Upper lobe of left lung (tissue), 6 donors: Measurements from ENCODE around the gene XYLT1. TPM values are rescaled to one million over a fixed set of nuclear protein-coding genes. Genes with fewer than 3 reads are reported as not detected.

Experiments
- ATAC-seq, 2 donors: fragments of 200-7000 bp; cut with Tn5 transposase; one replicate each; pipeline ENCODE4 v1.9.1; 2022; ENCODE audit warnings: mild to moderate bottlenecking in 2 of 2, moderate library complexity in 2 of 2; ENCODE audit not compliant: low FRiP score in 2 of 2
- DNase-seq, 2 donors: peaks; one replicate each; pipeline ENCODE4 v3.0.0-alpha.2; 2019 to 2020
- H3K27ac ChIP-seq, 4 donors: fragments of 200-600 bp; sonication (generic); one replicate each; pipeline ENCODE4 v1.5.1; 2016 to 2019
- H3K27me3 ChIP-seq, 4 donors: fragments of 200-600 bp; sonication (generic); one replicate each; pipeline ENCODE4 v1.5.1; 2017 to 2019
- H3K36me3 ChIP-seq, 4 donors: fragments of 200-600 bp; sonication (generic); one replicate each; pipeline ENCODE4 v1.5.1; 2016 to 2019
- H3K4me1 ChIP-seq, 4 donors: fragments of 200-600 bp; sonication (generic); one replicate each; pipeline ENCODE4 v1.5.1; 2018 to 2019
- H3K4me3 ChIP-seq, 4 donors: fragments of 200-600 bp; sonication (generic); one replicate each; pipeline ENCODE4 v1.5.1; 2017 to 2019; ENCODE audit warnings: mild to moderate bottlenecking in 2 of 4, moderate library complexity in 1 of 4
- H3K9me3 ChIP-seq, 4 donors: fragments of 200-600 bp; sonication (generic); one replicate each; pipeline ENCODE4 v1.5.1; 2018 to 2019
- CTCF ChIP-seq, 6 experiments: fragments of 450-650 bp in 4 of 6; fragments of 200-600 bp in 2 of 6; sonication (generic) in 2 of 6; IDR thresholded peaks; one replicate each; pipeline ENCODE4 v1.5.1; 2016 to 2019; ENCODE audit warnings: antibody characterized with exemption in 6 of 6
- EP300 ChIP-seq, 4 donors: sonication (generic); formaldehyde crosslinking; IDR thresholded peaks; one replicate each; pipeline ENCODE4 v1.5.1; 2017; ENCODE audit warnings: antibody characterized with exemption in 4 of 4, control low read depth in 2 of 4
- POLR2A ChIP-seq, 4 donors: fragments of 450-650 bp; IDR thresholded peaks; one replicate each; pipeline ENCODE4 v1.5.1; 2016 to 2017; ENCODE audit warnings: antibody characterized with exemption in 4 of 4, mild to moderate bottlenecking in 2 of 4
- POLR2AphosphoS5 ChIP-seq, 2 donors: sonication (generic); formaldehyde crosslinking; IDR thresholded peaks; one replicate each; pipeline ENCODE4 v1.5.1; 2017; ENCODE audit warnings: antibody characterized with exemption in 2 of 2
- WGBS, 2 donors: methylation state at CpG; one replicate each; pipeline ENCODE4 v1.1.5; 2017 to 2018; 5-methylcytosine and 5-hydroxymethylcytosine counted together
- total RNA-seq, 6 donors: library from RNA; depleted of rRNA in 4 of 6; stranded (reverse); fragments of >200 nt in 4 of 6; gene quantifications; one replicate each; pipeline versions ENCODE4 v1.1.0 to v1.2.1, GENCODE V29; 2016 to 2021
- donor health status: DM: no; HTN: no; CAD: no; lungs with moderate emphysema.
- donor health status: DM: no; HTN: yes; CAD: no; lungs with severe emphysema.

XYLT1 gene
- total RNA-seq, 6 donors from 2014 or later, result 3.0 to 26.2 (median 6.8) TPM

GRCh38 chr16:17076092-17076754, 394.5 kb downstream of the XYLT1 start:
- 69 to 76% methylated on average over 9 of the region's 9 CpGs for WGBS, 2 donors
- DNase-seq (no peak), ATAC-seq (no peak)
- Histone ChIP-seq H3K4me3 (no peak overlapping the region), H3K27me3 (no peaks in the 10 kb centered on the region), H3K36me3 (no peaks in the 10 kb centered on the region), H3K27ac (no peak overlapping the region), H3K4me1 (no peaks in the 10 kb centered on the region), H3K9me3 (no peaks in the 10 kb centered on the region)
- no peak for TF ChIP-seq EP300 (IDR thresholded peaks at IDR 0.05)
- TF ChIP-seq POLR2AphosphoS5 (IDR thresholded peaks at IDR 0.05), result no peak
- no peak for TF ChIP-seq POLR2A (IDR thresholded peaks at IDR 0.05)
- no peak for TF ChIP-seq CTCF (IDR thresholded peaks at IDR 0.05)

GRCh38 chr16:17072104-17072503, 398.7 kb downstream of the XYLT1 start:
- H3K27me3 ChIP-seq, result no peaks in the 10 kb centered on the region
- peaks cover 0 to 9% (median 0%) of the 10 kb centered on the region in 4 donors for H3K4me1 ChIP-seq
- DNase-seq (no peak), ATAC-seq (no peak)
- 78 to 80% methylated on average over 1 to 2 of the region's 2 CpGs for WGBS, 2 donors
- H3K4me3 ChIP-seq, result no peak overlapping the region
- H3K27ac ChIP-seq, result no peak overlapping the region
- H3K36me3 ChIP-seq, result no peaks in the 10 kb centered on the region
- TF ChIP-seq CTCF (IDR thresholded peaks at IDR 0.05) (no peak), POLR2A (IDR thresholded peaks at IDR 0.05) (no peak), POLR2AphosphoS5 (IDR thresholded peaks at IDR 0.05) (no peak), EP300 (IDR thresholded peaks at IDR 0.05) (no peak)
- H3K9me3 ChIP-seq, result no peaks in the 10 kb centered on the region

DNA sequence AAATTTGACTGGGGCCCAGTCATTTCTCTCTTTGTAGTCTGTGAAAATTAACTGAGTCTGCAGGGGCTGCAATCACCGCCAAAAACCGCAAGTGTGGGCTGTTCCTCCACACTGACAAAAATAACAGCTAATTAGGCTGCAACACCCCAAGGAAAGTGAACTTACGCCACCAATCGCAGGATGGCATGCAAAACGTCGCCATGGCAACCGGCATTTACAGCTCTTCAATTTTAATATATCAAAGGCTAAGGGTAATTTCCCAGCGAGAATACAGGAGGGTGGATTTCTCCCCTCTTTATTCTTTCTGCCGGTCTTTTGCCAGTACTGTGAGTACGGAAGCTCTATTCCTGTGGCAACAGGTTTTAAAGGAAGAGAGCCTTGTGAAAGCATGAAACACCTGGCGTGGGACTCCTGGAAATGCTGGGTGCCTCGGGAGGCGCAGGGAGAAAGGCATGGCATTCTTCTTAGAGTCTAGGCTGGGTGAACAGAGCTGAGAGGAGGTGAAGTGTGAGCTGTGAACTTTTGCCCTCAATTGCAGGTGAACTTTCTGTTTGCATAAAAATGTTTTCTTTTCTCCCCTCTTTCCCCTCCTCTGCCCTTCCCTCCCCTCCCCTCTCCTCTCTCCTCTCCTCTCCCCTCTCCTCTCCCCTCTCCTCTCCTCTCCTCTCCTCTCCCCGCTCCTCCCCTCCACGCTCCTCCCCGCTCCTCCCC, 399.7 kb downstream of the XYLT1 start:
- peak in 1 of 2 donors; percentile 72 for ATAC-seq

GRCh38 chr16:17069681-17070080, 401.1 kb downstream of the XYLT1 start:
- Histone ChIP-seq H3K9me3 (no peaks in the 10 kb centered on the region), H3K4me1 (peaks cover 0 to 9% (median 0%) of the 10 kb centered on the region in 4 donors), H3K4me3 (no peak overlapping the region), H3K27me3 (no peaks in the 10 kb centered on the region), H3K36me3 (no peaks in the 10 kb centered on the region), H3K27ac (no peak overlapping the region)
- ATAC-seq (no peak), DNase-seq (no peak)
- 77 to 83% methylated on average over 2 of the region's 2 CpGs for WGBS, 2 donors
- TF ChIP-seq POLR2AphosphoS5 (IDR thresholded peaks at IDR 0.05) (no peak), POLR2A (IDR thresholded peaks at IDR 0.05) (no peak), CTCF (IDR thresholded peaks at IDR 0.05) (no peak), EP300 (IDR thresholded peaks at IDR 0.05) (no peak)

More for the DNA sequence above, 399.7 kb downstream of the XYLT1 start:
- peak in 1 of 2 donors; percentile 63 for DNase-seq
- Histone ChIP-seq H3K36me3 (no peaks in the 10 kb centered on the region), H3K9me3 (no peaks in the 10 kb centered on the region), H3K27me3 (no peaks in the 10 kb centered on the region), H3K27ac (no peak overlapping the region), H3K4me1 (peaks cover 0 to 9% (median 0%) of the 10 kb centered on the region in 4 donors), H3K4me3 (no peak overlapping the region)
- WGBS, 2 donors, result 36 to 37% methylated on average over 13 to 16 of the region's 16 CpGs
- TF ChIP-seq POLR2AphosphoS5 (IDR thresholded peaks at IDR 0.05), result no peak
- TF ChIP-seq POLR2A (IDR thresholded peaks at IDR 0.05), result no peak
- no peak for TF ChIP-seq CTCF (IDR thresholded peaks at IDR 0.05)
